HEK293T (cell line): ENCODE data around the gene KCNE2.
"Not testable (repeated sequence)": the region's sequence is repeated elsewhere in the genome, so short reads cannot be mapped to it uniquely, and the experiment has no call there.

Experiments used
- BHLHE40 ChIP-seq: fragments of 450-650 bp; IDR thresholded peaks from 2 replicates; pipeline ENCODE4 v1.6.1; 2016; ENCODE audit warnings: mild to moderate bottlenecking, moderate library complexity, borderline replicate concordance
- ELF4 ChIP-seq: fragments of 450-650 bp; IDR thresholded peaks from 2 replicates; pipeline ENCODE4 v1.6.1; 2017; ENCODE audit warnings: antibody characterized with exemption
- HDGF ChIP-seq: fragments of 450-650 bp; IDR thresholded peaks from 2 replicates; pipeline ENCODE4 v1.6.1; 2017; ENCODE audit warnings: antibody characterized with exemption, borderline replicate concordance
- L3MBTL2 ChIP-seq: fragments of 450-650 bp; conservative IDR thresholded peaks from 2 replicates; pipeline ENCODE4 v1.6.1; 2016; ENCODE audit warnings: mild to moderate bottlenecking
- SP1 ChIP-seq: fragments of 450-650 bp; IDR thresholded peaks from 2 replicates; pipeline ENCODE4 v1.6.1; 2017
- TARDBP ChIP-seq: fragments of 450-650 bp; IDR thresholded peaks from 2 replicates; pipeline ENCODE4 v1.6.1; 2016

DNA sequence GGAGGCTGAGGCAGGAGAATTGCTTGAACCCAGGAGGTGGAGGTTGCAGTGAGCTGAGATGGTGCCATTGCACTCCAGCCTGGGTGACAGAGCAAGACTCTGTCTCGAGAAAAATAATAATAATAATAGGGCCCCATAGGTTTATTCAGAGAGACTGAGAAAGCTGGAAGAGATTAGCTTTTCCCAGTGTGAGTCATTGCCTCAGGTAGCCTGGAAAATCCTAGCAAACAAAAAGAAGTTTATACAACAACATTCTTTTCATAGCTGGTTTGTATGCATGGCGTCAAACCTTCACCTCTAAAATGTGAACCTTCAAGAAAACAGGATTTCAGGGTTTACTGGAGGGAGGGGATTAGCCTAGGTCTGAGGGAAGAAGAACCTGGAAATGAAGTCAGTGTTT, 19.3 kb downstream of the KCNE2 start:
- not testable (repeated sequence) for TF ChIP-seq ELF4, BHLHE40, SP1, TARDBP, HDGF, L3MBTL2
